Measurements from ENCODE around the gene BCLAF1. TPM values are rescaled to one million over a fixed set of nuclear protein-coding genes. Genes with fewer than 3 reads are reported as not detected.

BCLAF1 gene
- total and polyA plus RNA-seq, 9 of the 15 experiments (the other 6 are each of a cell fraction or from before 2014, with no cell fraction given) = 65.4 to 286 (median 165) TPM

GRCh38 chr6:136288566-136289326 lies 900 bp downstream of the BCLAF1 start:
- Histone ChIP-seq H2AFZ (ENCODE audit: low read depth, low read length) (no peak overlapping the region), H3K9ac (ENCODE audit: insufficient read depth in 1 of 2, low read depth in 2 of 2, low read length in 2 of 2) (peak overlapping the region; percentile 98 to 100), H3K4me2 (ENCODE audit: insufficient read depth, low read length) (peak overlapping the region; percentile 98), H3K9me1 (ENCODE audit: control insufficient read depth, insufficient read depth, low read length) (peaks cover 3% of the 10 kb centered on the region), H3K9me3 (replicated peaks; ENCODE audit: control insufficient read depth, insufficient read depth, low read depth, low read length) (no peaks in the 10 kb centered on the region), H3K27me3 (ENCODE audit: control insufficient read depth in 2 of 2, insufficient read depth in 2 of 2, low read length in 2 of 2) (no peaks in the 10 kb centered on the region), H3K27ac (ENCODE audit: extremely low read depth, low read depth, low read length) (peak overlapping the region; percentile 100), H3K4me1 (replicated peaks in 1 of 2; ENCODE audit: control insufficient read depth in 2 of 2, insufficient read depth in 2 of 2, low read length in 2 of 2) (peaks cover 14 to 19% of the 10 kb centered on the region in 2 experiments), H4K20me1 (replicated peaks; ENCODE audit: control insufficient read depth, insufficient read depth, low read length) (peaks cover 52% of the 10 kb centered on the region), H3K36me3 (ENCODE audit: control insufficient read depth, insufficient read depth, low read length) (peaks cover 33% of the 10 kb centered on the region; the same call in 2 of the 3 replicates), H3K79me2 (ENCODE audit: control insufficient read depth, insufficient read depth, low read length) (peaks cover 67% of the 10 kb centered on the region), H3K4me3 (peak overlapping the region; percentile 75)
- intact Hi-C loops (cut with micrococcal nuclease) = loop anchor here (2.0 kb wide), 3 partner anchors 28 to 52 kb away; partner anchors contain the start of gene MTFR2
- WGBS (ENCODE audit: insufficient coverage, low coverage, missing lambda C conversion rate) = under 1% methylated on average over 34 of the region's 34 CpGs
- peak; percentile 91 for FAIRE-seq
- ChIA-PET CTCF (ENCODE audit: low intra/inter-chr PET ratio) (no interaction called here), POLR2A (interaction anchor here (0.5 to 7.8 kb wide), 43 partner anchors 11 to 1504 kb away, joined by 3 to 176 read pairs (median 6); partner anchors contain the start of gene MTFR2)
- DNase-seq (ENCODE audit: extremely low read depth in 1 of 4, low spot score in 3 of 4) = peak; percentile 57 to 86 (median 68)
- no TSS peak for BruUV-seq (replicated peaks)
- in situ Hi-C loops (cut with MboI) = no loop called here
- ATAC-seq = peak; percentile 43
- TF ChIP-seq ZNF507 (tag; conservative IDR thresholded peaks at IDR 0.05) (no peak), MEIS2 (IDR thresholded peaks at IDR 0.05; ENCODE audit: partially characterized antibody) (peak; percentile 24), PYGO2 (tag; IDR thresholded peaks at IDR 0.05) (no peak), RFX5 (IDR thresholded peaks at IDR 0.05; ENCODE audit: low read depth, low read length) (peak; percentile 7; the same call in 1 of the 2 replicates), E2F4 (CRISPR knock-in tag; IDR thresholded peaks at IDR 0.05; ENCODE audit: low read depth) (peak; percentile 78), TCF15 (CRISPR knock-in tag; IDR thresholded peaks at IDR 0.05) (no peak), IRF2 (CRISPR knock-in tag; IDR thresholded peaks at IDR 0.05) (no peak), ZFPM2 (CRISPR knock-in tag; IDR thresholded peaks at IDR 0.05) (no peak), YBX1 (IDR thresholded peaks at IDR 0.05) (no peak), HMBOX1 (IDR thresholded peaks at IDR 0.05) (peak; percentile 64; the same call in 1 of the 2 replicates), MNT (conservative IDR thresholded peaks at IDR 0.05) (peak in 1 of 2 experiments; percentile 33; a peak in 1 of 4 replicates), ZNF445 (CRISPR knock-in tag; IDR thresholded peaks at IDR 0.05; ENCODE audit: low read depth) (no peak), ESRRA (IDR thresholded peaks at IDR 0.05; ENCODE audit: borderline replicate concordance, low read depth) (0 out of 2 replicates have a peak, but pooled peaks have one; percentile 1), NR2C2 (CRISPR knock-in tag; IDR thresholded peaks at IDR 0.05) (no peak; the same call in 1 of the 2 replicates), NR2C2 (tag; IDR thresholded peaks at IDR 0.05) (no peak), HDGF (IDR thresholded peaks at IDR 0.05) (0 out of 2 replicates have a peak, but pooled peaks have one; percentile 74), CC2D1A (IDR thresholded peaks at IDR 0.05) (peak; percentile 35; the same call in 1 of the 2 replicates)
